Measurements from ENCODE around the gene HVCN1.

The HVCN1 gene

GRCh38 chr12:110698171-110698902 lies 9.4 kb upstream of the HVCN1 start:
- peak; percentile 85 for DNase-seq

- DNase-seq, result no peak
Observed at GRCh38 chr12:110697236-110697635, 8.3 kb upstream of the HVCN1 start.

GRCh38 chr12:110696283-110696682 lies 7.4 kb upstream of the HVCN1 start:
- no peak for DNase-seq

GRCh38 chr12:110694330-110694901 lies 5.5 kb upstream of the HVCN1 start:
- DNase-seq, result no peak

GRCh38 chr12:110693731-110694130 lies 4.8 kb upstream of the HVCN1 start:
- no peak for DNase-seq

GRCh38 chr12:110690127-110690430 lies 1.2 kb upstream of the HVCN1 start:
- DNase-seq, result no peak

GRCh38 chr12:110689281-110690126 lies 589 bp upstream of the HVCN1 start:
- DNase-seq, result peak; percentile 53

- no peak for DNase-seq
Observed at GRCh38 chr12:110687396-110688169, 1.3 kb downstream of the HVCN1 start.

- DNase-seq, result no peak
Observed at GRCh38 chr12:110686294-110686903, 2.5 kb downstream of the HVCN1 start.

- no peak for DNase-seq
Observed at GRCh38 chr12:110684312-110684836, 4.5 kb downstream of the HVCN1 start.

GRCh38 chr12:110683888-110684287 lies 5.0 kb downstream of the HVCN1 start:
- DNase-seq, result no peak

GRCh38 chr12:110680032-110680431 lies 8.9 kb downstream of the HVCN1 start:
- DNase-seq, result no peak

- DNase-seq, result no peak
Observed at GRCh38 chr12:110679201-110679600, 9.7 kb downstream of the HVCN1 start.

GRCh38 chr12:110677982-110678381 lies 10.9 kb downstream of the HVCN1 start:
- DNase-seq, result no peak

GRCh38 chr12:110677206-110677911 lies 11.6 kb downstream of the HVCN1 start:
- DNase-seq, result no peak

- DNase-seq, result no peak
Observed at GRCh38 chr12:110676171-110676570, 12.7 kb downstream of the HVCN1 start.

GRCh38 chr12:110670161-110670701 lies 18.7 kb downstream of the HVCN1 start:
- peak; percentile 33 for DNase-seq

- DNase-seq, result no peak
Observed at GRCh38 chr12:110669193-110669502, 19.8 kb downstream of the HVCN1 start.

- DNase-seq, result no peak
Observed at GRCh38 chr12:110668480-110669192, 20.3 kb downstream of the HVCN1 start.

GRCh38 chr12:110667671-110668070 lies 21.2 kb downstream of the HVCN1 start:
- DNase-seq, result no peak

GRCh38 chr12:110666892-110667291 lies 22.0 kb downstream of the HVCN1 start:
- DNase-seq, result no peak

Data from CD4-positive, alpha-beta T cell treated with Interleukin-21 for 1 hour (primary cell).